GM15510 (cell line): Measurements from ENCODE around the gene ZNF683.

Experiments used
- POLR2A ChIP-seq: IDR thresholded peaks from 3 replicates; pipeline ENCODE4 v1.6.1; 2011; ENCODE audit warnings: borderline replicate concordance; ENCODE audit not compliant: insufficient read length; ENCODE audit errors: extremely low read depth

Gene ZNF683

GRCh38 chr1:26399034-26399433 is 26.5 kb upstream of the ZNF683 start:
- no peak for TF ChIP-seq POLR2A

DNA sequence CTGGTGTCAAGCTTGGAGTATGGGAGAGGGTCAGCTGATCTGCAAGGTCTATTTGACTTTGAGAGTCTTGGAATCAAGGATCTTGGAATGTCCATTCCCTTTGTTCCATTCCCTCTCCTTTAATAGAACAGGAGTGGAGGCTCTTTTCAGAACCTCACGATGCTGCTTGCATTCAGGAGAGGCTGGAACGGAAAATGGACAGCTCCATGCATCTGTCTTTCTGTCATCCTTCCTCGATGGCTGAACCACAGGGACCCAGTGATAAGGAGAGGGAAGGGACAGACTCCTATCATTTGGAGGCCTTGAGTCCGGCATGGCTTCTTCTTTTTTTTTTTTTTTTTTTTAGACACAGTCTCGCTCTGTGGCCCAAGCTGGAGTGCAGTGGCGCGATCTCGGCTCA is 23.2 kb upstream of the ZNF683 start:
- no peak for TF ChIP-seq POLR2A

DNA sequence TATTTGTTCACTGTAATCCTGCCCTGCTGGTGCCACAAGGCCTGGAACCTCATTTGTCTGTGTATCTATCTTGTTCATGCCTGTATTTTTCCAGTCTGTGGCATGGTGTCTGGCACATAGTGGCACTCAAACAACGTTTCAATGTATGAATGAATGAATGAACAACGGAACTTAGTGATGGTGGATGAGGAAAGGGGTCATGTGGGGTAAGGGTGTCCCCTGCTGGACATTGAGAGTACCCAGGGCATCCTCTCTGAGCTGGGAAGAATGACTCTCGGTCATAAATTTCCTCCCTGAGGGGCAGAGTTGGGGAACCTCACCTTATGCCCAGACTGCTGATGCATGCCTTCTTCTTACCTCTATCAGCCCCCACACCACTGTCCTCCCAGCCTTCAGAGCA is 18.9 kb upstream of the ZNF683 start:
- no peak for TF ChIP-seq POLR2A

- no peak for TF ChIP-seq POLR2A
Observed at GRCh38 chr1:26389604-26390247, 17.2 kb upstream of the ZNF683 start.

- no peak for TF ChIP-seq POLR2A
Observed at GRCh38 chr1:26388791-26389445, 16.4 kb upstream of the ZNF683 start.

GRCh38 chr1:26387447-26387846 is 14.9 kb upstream of the ZNF683 start:
- no peak for TF ChIP-seq POLR2A

DNA sequence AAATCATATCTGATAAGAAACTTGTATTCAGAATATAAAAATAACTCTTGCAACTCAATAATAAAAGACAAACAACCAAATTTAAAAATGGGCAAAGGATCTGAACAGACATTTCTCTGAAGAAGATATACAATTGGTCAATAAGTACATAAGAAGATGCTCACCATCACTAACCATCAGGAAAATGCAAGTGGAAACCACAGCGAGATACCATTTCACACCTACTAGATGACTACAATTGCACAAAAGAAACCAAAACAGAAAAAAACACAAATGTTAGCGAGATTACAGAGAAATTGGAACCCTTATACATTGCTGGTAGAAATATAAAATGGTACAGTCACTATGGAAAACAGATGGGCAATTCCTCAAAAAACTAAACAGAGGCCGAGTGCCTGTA is 11.5 kb upstream of the ZNF683 start:
- TF ChIP-seq POLR2A: no peak

DNA sequence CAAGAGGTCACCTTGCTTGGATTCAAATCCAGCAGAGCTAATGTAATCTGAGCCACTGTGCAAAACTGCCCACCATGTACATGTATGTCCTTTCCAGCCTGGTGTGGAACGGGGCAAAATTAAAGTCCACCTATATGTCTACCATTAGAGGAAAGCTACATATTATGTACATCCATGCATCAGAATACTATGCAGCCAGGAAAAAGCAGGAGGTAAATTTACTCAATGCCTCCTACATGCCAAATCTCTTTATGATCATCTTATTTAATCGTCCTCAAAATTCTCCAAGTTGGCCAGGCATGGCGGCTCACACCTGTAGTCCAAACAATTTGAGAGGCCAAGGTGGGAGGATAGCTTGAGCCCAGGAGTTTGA is 6.3 kb upstream of the ZNF683 start:
- TF ChIP-seq POLR2A: no peak

DNA sequence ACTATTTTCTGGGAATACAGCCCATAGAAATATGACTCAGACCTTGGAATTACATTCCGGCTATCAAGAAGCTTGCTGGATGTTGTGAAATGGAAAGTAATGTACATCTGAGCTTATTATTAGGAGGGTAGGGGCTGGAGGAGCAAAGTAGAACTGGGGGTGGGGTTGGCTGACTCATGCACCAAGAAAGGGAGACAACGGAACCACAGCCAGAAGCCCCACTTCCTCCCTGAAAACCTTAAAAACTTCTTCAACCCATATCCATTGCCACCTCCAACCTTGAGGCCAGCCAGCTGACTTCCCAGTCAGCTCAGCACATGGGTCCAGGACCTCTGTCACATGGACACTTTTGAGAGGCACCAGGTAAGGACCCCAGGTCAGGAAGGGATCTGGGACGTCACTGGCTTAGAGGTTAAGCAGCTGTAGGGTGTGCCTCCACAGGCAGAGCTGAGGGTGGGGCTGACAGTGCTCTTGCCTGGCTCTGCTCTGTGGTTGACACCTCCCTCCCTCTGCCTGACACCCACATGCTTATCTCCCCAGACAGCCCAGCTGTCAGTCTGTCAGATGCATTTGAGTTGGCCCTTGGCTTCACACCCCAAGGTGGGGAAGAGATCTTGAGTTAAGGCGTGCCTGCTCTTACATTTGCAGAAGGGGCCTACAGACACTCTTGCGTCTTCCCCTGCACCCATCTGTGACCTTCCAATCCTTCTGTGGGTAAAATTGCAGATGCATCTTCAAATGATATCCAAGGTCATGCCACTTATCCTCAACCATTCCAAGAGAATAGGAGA is 5.7 kb upstream of the ZNF683 start:
- TF ChIP-seq POLR2A: no peak

- TF ChIP-seq POLR2A: no peak
Observed at GRCh38 chr1:26376050-26376449, 3.5 kb upstream of the ZNF683 start.

- no peak for TF ChIP-seq POLR2A
Observed at GRCh38 chr1:26375081-26375480, 2.5 kb upstream of the ZNF683 start.

GRCh38 chr1:26373789-26374188 is 1.2 kb upstream of the ZNF683 start:
- no peak for TF ChIP-seq POLR2A

GRCh38 chr1:26373281-26373680 is 731 bp upstream of the ZNF683 start:
- no peak for TF ChIP-seq POLR2A

DNA sequence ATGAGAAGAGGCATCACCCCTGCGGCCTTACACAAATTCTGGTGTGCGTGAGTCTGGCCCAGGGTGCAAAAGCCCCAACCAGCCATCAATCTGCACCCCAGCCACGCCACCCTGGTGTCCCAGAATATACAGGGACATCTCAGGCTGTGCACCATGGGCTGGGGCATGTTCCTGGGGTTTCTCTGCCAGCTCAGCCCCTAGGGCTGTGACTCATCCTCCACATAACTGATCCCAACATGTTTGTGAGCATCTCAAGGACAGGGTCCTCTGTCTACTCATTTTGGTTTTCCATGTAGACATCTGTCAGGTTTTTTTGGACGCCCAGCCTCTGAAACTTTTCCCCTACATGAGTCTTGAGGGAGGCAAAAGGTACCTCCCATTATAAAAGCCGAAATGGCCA is 511 bp downstream of the ZNF683 start:
- TF ChIP-seq POLR2A: no peak

DNA sequence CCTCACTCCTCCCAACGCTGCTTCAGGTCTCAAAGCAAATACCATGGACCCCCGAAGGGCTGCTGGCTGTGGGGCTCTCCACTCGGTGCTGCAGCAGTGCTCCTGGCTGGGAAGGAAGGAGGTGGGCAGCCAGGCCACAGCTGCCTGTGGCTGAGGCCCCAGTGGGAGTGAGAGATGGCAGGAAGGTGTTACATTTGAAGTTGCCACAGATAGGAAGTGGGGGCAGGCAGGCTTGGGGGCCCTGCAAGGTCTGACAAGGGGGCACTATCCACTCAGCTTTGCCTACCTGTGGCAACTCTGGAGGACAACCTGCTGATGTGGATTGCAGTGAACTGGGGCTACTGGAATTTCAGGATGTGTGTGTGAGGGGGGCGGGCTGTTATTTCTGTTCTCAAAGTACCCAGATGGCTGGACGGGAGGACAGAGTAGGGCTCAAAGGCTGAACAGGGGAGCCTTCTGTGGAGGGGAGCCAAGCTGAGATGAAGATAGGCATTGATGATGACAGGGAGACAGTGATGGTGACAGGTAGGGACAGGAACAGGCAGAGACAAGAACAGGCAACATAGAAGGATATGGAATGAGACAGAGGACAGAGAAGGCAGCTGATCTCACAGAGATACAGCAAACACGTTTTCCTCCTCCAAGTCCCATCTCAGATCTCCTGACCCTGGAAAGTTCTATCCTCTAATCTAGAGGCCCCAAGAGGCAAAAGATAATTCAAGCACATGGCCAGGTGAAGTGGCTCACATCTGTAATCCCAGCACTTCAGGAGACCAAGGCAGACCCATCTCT is 1.8 kb downstream of the ZNF683 start:
- TF ChIP-seq POLR2A: no peak
